Inflammatory macrophage (primary cell): ENCODE data around the gene KCNN3.
A peak's percentile ranks its signal among the peaks of the same experiment; 100 is the strongest.

Experiments used
- DNase-seq, 2 donors: peaks; one replicate each; pipeline ENCODE4 v3.0.0-alpha.2; 2020 to 2022

KCNN3 gene

GRCh38 chr1:154879038-154879421 is 8.9 kb upstream of the KCNN3 start:
- no peak for DNase-seq

- peak; percentile 60 to 71 for DNase-seq
Observed at GRCh38 chr1:154878371-154879037, 8.4 kb upstream of the KCNN3 start.

- no peak for DNase-seq
Observed at GRCh38 chr1:154877370-154877974, 7.4 kb upstream of the KCNN3 start.

GRCh38 chr1:154876842-154877369 is 6.8 kb upstream of the KCNN3 start:
- DNase-seq, result no peak

GRCh38 chr1:154874465-154874864 is 4.4 kb upstream of the KCNN3 start:
- no peak for DNase-seq

GRCh38 chr1:154873321-154873950 is 3.4 kb upstream of the KCNN3 start:
- DNase-seq, result no peak

- no peak for DNase-seq
Observed at GRCh38 chr1:154871374-154871773, 1.3 kb upstream of the KCNN3 start.

GRCh38 chr1:154870734-154871133 is 653 bp upstream of the KCNN3 start:
- DNase-seq, result no peak

GRCh38 chr1:154869351-154870114 is 548 bp downstream of the KCNN3 start:
- DNase-seq, result no peak

GRCh38 chr1:154867841-154868605 is 2.1 kb downstream of the KCNN3 start:
- no peak for DNase-seq

GRCh38 chr1:154867064-154867825 is 2.8 kb downstream of the KCNN3 start:
- no peak for DNase-seq

GRCh38 chr1:154866257-154867063 is 3.6 kb downstream of the KCNN3 start:
- no peak for DNase-seq

- no peak for DNase-seq
Observed at GRCh38 chr1:154865442-154866256, 4.4 kb downstream of the KCNN3 start.

GRCh38 chr1:154864189-154864975 is 5.7 kb downstream of the KCNN3 start:
- no peak for DNase-seq

GRCh38 chr1:154863315-154864174 is 6.5 kb downstream of the KCNN3 start:
- peak; percentile 15 to 24 for DNase-seq

GRCh38 chr1:154862907-154863306 is 7.2 kb downstream of the KCNN3 start:
- DNase-seq, result no peak

- no peak for DNase-seq
Observed at GRCh38 chr1:154861607-154862094, 8.4 kb downstream of the KCNN3 start.
